Measurements from ENCODE around the gene CFAP221. TPM values are rescaled to one million over a fixed set of nuclear protein-coding genes. Genes with fewer than 3 reads are reported as not detected.
"Not testable (repeated sequence)": the region's sequence is repeated elsewhere in the genome, so short reads cannot be mapped to it uniquely, and the experiment has no call there.

Gene CFAP221
- total RNA-seq, 3 donors from 2014 or later: 0.51 TPM; not detected in 2

GRCh38 chr2:119616421-119616820 is 72.2 kb downstream of the CFAP221 start:
- ATAC-seq (no peak), DNase-seq (no peak)
- no peaks in the 10 kb centered on the region for H3K36me3 ChIP-seq (ENCODE audit: low read depth)
- intact Hi-C loops (cut with DNase I, micrococcal nuclease): no loop called here
- TF ChIP-seq CTCF (IDR thresholded peaks at IDR 0.05): no peak
- H3K4me1 ChIP-seq (ENCODE audit: low read depth): no peaks in the 10 kb centered on the region
- H3K9me3 ChIP-seq: peaks cover 15% of the 10 kb centered on the region
- H3K4me3 ChIP-seq: no peak overlapping the region

- Histone ChIP-seq H3K9me3 (peaks cover 15% of the 10 kb centered on the region), H3K4me1 (ENCODE audit: low read depth) (no peaks in the 10 kb centered on the region), H3K36me3 (ENCODE audit: low read depth) (no peaks in the 10 kb centered on the region), H3K4me3 (no peak overlapping the region)
- TF ChIP-seq CTCF (IDR thresholded peaks at IDR 0.05): no peak
- no peak for ATAC-seq
- intact Hi-C loops (cut with DNase I, micrococcal nuclease): no loop called here
- DNase-seq: no peak
These were observed 73.2 kb downstream of the CFAP221 start for GRCh38 chr2:119617455-119617854.

GRCh38 chr2:119618725-119619124 is 74.5 kb downstream of the CFAP221 start:
- ATAC-seq; DNase-seq; H3K4me1 ChIP-seq (ENCODE audit: low read depth); H3K36me3 ChIP-seq (ENCODE audit: low read depth); H3K4me3 ChIP-seq; intact Hi-C loops (cut with DNase I, micrococcal nuclease): not testable (repeated sequence)
- peaks cover 11% of the 10 kb centered on the region for H3K9me3 ChIP-seq

GRCh38 chr2:119625226-119625625 is 81.0 kb downstream of the CFAP221 start:
- Histone ChIP-seq H3K4me1 (ENCODE audit: low read depth) (no peaks in the 10 kb centered on the region), H3K4me3 (no peak overlapping the region), H3K9me3 (no peaks in the 10 kb centered on the region), H3K36me3 (ENCODE audit: low read depth) (no peaks in the 10 kb centered on the region)
- ATAC-seq (no peak), DNase-seq (no peak)
- intact Hi-C loops (cut with DNase I, micrococcal nuclease): no loop called here
- no peak for TF ChIP-seq CTCF (IDR thresholded peaks at IDR 0.05)

GRCh38 chr2:119629323-119629825 is 85.1 kb downstream of the CFAP221 start:
- H3K4me1 ChIP-seq (ENCODE audit: low read depth): no peaks in the 10 kb centered on the region
- ATAC-seq (no peak), DNase-seq (no peak)
- no peak overlapping the region for H3K4me3 ChIP-seq
- intact Hi-C loops (cut with DNase I, micrococcal nuclease): no loop called here
- H3K36me3 ChIP-seq (ENCODE audit: low read depth): no peaks in the 10 kb centered on the region
- no peaks in the 10 kb centered on the region for H3K9me3 ChIP-seq
- TF ChIP-seq CTCF (IDR thresholded peaks at IDR 0.05): no peak

GRCh38 chr2:119630121-119630520 is 85.9 kb downstream of the CFAP221 start:
- Histone ChIP-seq H3K4me3 (no peak overlapping the region), H3K36me3 (ENCODE audit: low read depth) (no peaks in the 10 kb centered on the region), H3K4me1 (ENCODE audit: low read depth) (no peaks in the 10 kb centered on the region), H3K9me3 (no peaks in the 10 kb centered on the region)
- no peak for ATAC-seq
- no peak for DNase-seq
- intact Hi-C loops (cut with DNase I, micrococcal nuclease): no loop called here
- TF ChIP-seq CTCF (IDR thresholded peaks at IDR 0.05): no peak
